ENCODE results near the gene N4BP2L2.

DNA sequence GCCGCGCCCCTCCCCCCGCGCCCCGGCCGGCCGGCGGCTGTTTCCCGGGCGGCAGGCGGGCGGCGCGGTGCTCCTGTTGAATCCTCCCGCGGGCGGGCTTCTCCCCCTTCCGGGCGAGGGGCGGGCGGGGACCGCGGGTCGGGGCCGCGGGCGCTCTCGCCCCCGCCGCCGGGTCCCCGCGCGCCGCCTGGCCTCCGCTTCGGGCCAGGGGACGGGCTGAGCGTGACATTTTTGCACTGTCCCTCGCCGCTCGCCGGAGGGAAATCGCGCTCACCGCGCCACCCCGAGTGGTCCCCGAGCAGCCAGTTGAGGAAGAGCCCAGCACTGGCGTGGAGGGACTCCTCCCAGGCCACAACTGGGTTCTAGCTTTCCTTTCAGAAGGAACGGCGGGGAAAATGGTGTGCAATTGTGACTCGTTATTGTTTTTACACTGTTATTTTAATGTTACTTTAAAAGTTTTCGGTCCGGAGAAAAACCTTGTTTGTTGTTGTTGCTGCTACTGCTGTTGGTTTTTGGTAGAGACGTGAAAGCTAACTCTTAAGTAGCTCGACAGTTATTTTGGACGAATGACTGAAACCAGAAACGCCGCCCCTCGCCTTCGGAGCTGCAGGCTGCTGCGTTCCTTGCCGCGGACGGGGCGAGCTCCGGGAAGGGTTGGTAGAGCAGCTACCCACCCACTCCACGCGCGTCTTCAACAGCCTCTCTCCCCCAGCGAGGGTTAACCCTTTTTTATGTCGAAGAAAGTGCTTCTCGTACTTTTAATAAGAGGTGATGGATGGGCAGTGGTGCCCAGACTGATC lies 48.6 kb upstream of the N4BP2L2 start:
- TF ChIP-seq POLR2AphosphoS5 (IDR thresholded peaks at IDR 0.05) (peak; percentile 16), REST (IDR thresholded peaks at IDR 0.05; ENCODE audit: borderline replicate concordance) (no peak), CTCF (IDR thresholded peaks at IDR 0.05; ENCODE audit: poor library complexity, severe bottlenecking) (no peak)

All from neural cell (in vitro differentiated cells).